SK-N-SH (cell line): ENCODE measurements around the gene HBA2. TPM values are rescaled to one million over a fixed set of nuclear protein-coding genes. Genes with fewer than 3 reads are reported as not detected.

ENCODE experiments used
- CTCF ChIA-PET: fragments of 300-600, 350-600 bp; formaldehyde crosslinking; extraction: SDS; loops from one replicate; lab custom pipeline; 2021; lab: Yijun Ruan, JAX
- POLR2A ChIA-PET: fragments of 350-600 bp; sonication (Branson Sonifier 250); formaldehyde crosslinking; extraction: SDS; loops from one replicate; lab custom pipeline; 2020; ENCODE audit warnings: antibody characterized with exemption, inconsistent platforms; lab: Yijun Ruan, JAX
- DNase-seq: peaks from one replicate; pipeline ENCODE4 v3.0.0; 2012
- H2AFZ ChIP-seq: fragments of 200-600 bp; sonication (generic); 2 replicates; pipeline ENCODE4 v1.8.1; 2016; ENCODE audit warnings: antibody characterized with exemption, mild to moderate bottlenecking, low read depth
- H3F3A ChIP-seq: fragments of 200-600 bp; sonication (generic); replicated peaks from 2 replicates; pipeline ENCODE3; 2016; ENCODE audit warnings: antibody characterized with exemption, mild to moderate bottlenecking; ENCODE audit not compliant: insufficient read depth
- H3K27ac ChIP-seq, 2 experiments: fragments of 200-500 bp in 1 of 2; fragments of 200-600 bp in 1 of 2; sonication (Bioruptor generic) in 1 of 2; sonication (generic), shearing (Covaris generic) in 1 of 2; 2 replicates each; pipeline versions ENCODE4 v1.5.1 to v1.6.1; 2014 to 2016; ENCODE audit warnings: low read depth in 2 of 2, inconsistent platforms in 1 of 2, low read length in 1 of 2, mild to moderate bottlenecking in 1 of 2, mixed read lengths in 1 of 2
- H3K27me3 ChIP-seq: fragments of 200-600 bp; sonication (generic), shearing (Covaris generic); 2 replicates; pipeline ENCODE4 v1.6.1; 2016; ENCODE audit warnings: mixed run types; ENCODE audit not compliant: insufficient read depth
- H3K36me3 ChIP-seq, 2 experiments: fragments of 200-500 bp in 1 of 2; fragments of 200-600 bp in 1 of 2; sonication (Bioruptor generic) in 1 of 2; sonication (generic) in 1 of 2; replicated peaks in 1 of 2; 2 replicates each; pipeline versions ENCODE3 to v1.5.1; 2014 to 2016; ENCODE audit warnings: low read length in 1 of 2, mild to moderate bottlenecking in 1 of 2; ENCODE audit not compliant: insufficient read depth in 2 of 2, control insufficient read depth in 1 of 2
- H3K4me1 ChIP-seq, 2 experiments: fragments of 200-500 bp in 1 of 2; fragments of 200-600 bp in 1 of 2; sonication (Bioruptor generic) in 1 of 2; sonication (generic), shearing (Covaris generic) in 1 of 2; 2 replicates each; pipeline versions ENCODE4 v1.5.1 to v1.6.1; 2014 to 2016; ENCODE audit warnings: low read depth in 1 of 2, low read length in 1 of 2, mixed run types in 1 of 2; ENCODE audit not compliant: insufficient read depth in 2 of 2, control insufficient read depth in 1 of 2
- H3K4me2 ChIP-seq: fragments of 200-600 bp; sonication (generic), shearing (Covaris generic); 2 replicates; pipeline ENCODE4 v1.6.1; 2017; ENCODE audit warnings: mixed run types
- H3K4me3 ChIP-seq, 2 experiments: fragments of 200-500 bp in 1 of 2; fragments of 200-600 bp in 1 of 2; sonication (Bioruptor generic) in 1 of 2; sonication (generic), shearing (Covaris generic) in 1 of 2; 2 replicates each; pipeline versions ENCODE4 v1.5.1 to v1.8.1; 2014 to 2016; ENCODE audit warnings: low read depth in 2 of 2, inconsistent platforms in 1 of 2, low read length in 1 of 2, mild to moderate bottlenecking in 1 of 2, mixed read lengths in 1 of 2, moderate library complexity in 1 of 2
- H3K79me2 ChIP-seq: fragments of 200-600 bp; sonication (generic); 2 replicates; pipeline ENCODE4 v1.8.1; 2017; ENCODE audit warnings: mild to moderate bottlenecking; ENCODE audit not compliant: insufficient read depth
- H3K9ac ChIP-seq: fragments of 200-600 bp; sonication (generic); 2 replicates; pipeline ENCODE4 v1.6.1; 2017; ENCODE audit warnings: mixed run types
- H3K9me2 ChIP-seq: fragments of 200-600 bp; sonication (generic); 2 replicates; pipeline ENCODE4 v1.6.1; 2017; ENCODE audit warnings: mixed run types
- H3K9me3 ChIP-seq: fragments of 200-600 bp; sonication (generic); 2 replicates; pipeline ENCODE4 v1.6.1; 2017; ENCODE audit warnings: mixed run types, mild to moderate bottlenecking, moderate library complexity
- H4K20me1 ChIP-seq: fragments of 200-600 bp; sonication (generic); 2 replicates; pipeline ENCODE4 v1.6.1; 2017; ENCODE audit warnings: mild to moderate bottlenecking, mixed run types; ENCODE audit not compliant: insufficient read depth
- CHD2 ChIP-seq: fragments of 150-350 bp; IDR thresholded peaks from 2 replicates; pipeline ENCODE4 v1.6.1; 2018; ENCODE audit warnings: low read length; ENCODE audit not compliant: partially characterized antibody
- CTCF ChIP-seq: fragments of 200-600 bp; sonication (generic); IDR thresholded peaks from 2 replicates; pipeline ENCODE4 v1.6.1; 2017; ENCODE audit warnings: antibody characterized with exemption, mild to moderate bottlenecking, moderate library complexity
- ELF1 ChIP-seq: IDR thresholded peaks from 2 replicates; pipeline ENCODE4 v1.4.0; 2012
- EZH2phosphoT487 ChIP-seq: fragments of 200-600 bp; sonication (generic); IDR thresholded peaks from 2 replicates; pipeline ENCODE4 v1.6.1; 2017; ENCODE audit warnings: low read depth, mixed run types, mild to moderate bottlenecking, antibody characterized with exemption, moderate library complexity, borderline replicate concordance
- FOSL2 ChIP-seq: IDR thresholded peaks from 2 replicates; pipeline ENCODE4 v1.4.0; 2012; ENCODE audit warnings: low read depth, mild to moderate bottlenecking, moderate library complexity, borderline replicate concordance
- FOXJ3 ChIP-seq: sonication (generic); formaldehyde crosslinking; IDR thresholded peaks from 2 replicates; pipeline ENCODE4 v1.5.1; 2020; ENCODE audit warnings: mild to moderate bottlenecking, missing genetic modification reagents
- NFIC ChIP-seq: IDR thresholded peaks from 2 replicates; pipeline ENCODE4 v1.4.0; 2012; ENCODE audit warnings: borderline replicate concordance
- POLR2AphosphoS5 ChIP-seq: IDR thresholded peaks from 2 replicates; pipeline ENCODE4 v1.6.1; 2012; ENCODE audit warnings: low read depth, low read length
- RCOR1 ChIP-seq: fragments of 150-350 bp; IDR thresholded peaks from 2 replicates; pipeline ENCODE4 v1.6.1; 2017; ENCODE audit warnings: antibody characterized with exemption, low read length
- RFX5 ChIP-seq: IDR thresholded peaks from 2 replicates; pipeline ENCODE4 v1.6.1; 2012; ENCODE audit warnings: mild to moderate bottlenecking, improper control_type of control experiment, low read length
- SMC3 ChIP-seq: IDR thresholded peaks from 2 replicates; pipeline ENCODE4 v1.6.1; 2012; ENCODE audit warnings: low read depth, low read length, improper control_type of control experiment
- TAF1 ChIP-seq: IDR thresholded peaks from 2 replicates; pipeline ENCODE4 v1.6.1; 2012; ENCODE audit warnings: low read depth, mild to moderate bottlenecking, low read length, moderate library complexity, borderline replicate concordance
- TCF12 ChIP-seq: IDR thresholded peaks from 2 replicates; pipeline ENCODE4 v1.4.0; 2012
- TEAD4 ChIP-seq: IDR thresholded peaks from 2 replicates; pipeline ENCODE4 v1.4.0; 2012; ENCODE audit warnings: mild to moderate bottlenecking, borderline replicate concordance; ENCODE audit not compliant: insufficient read depth
- ZBTB33 ChIP-seq: IDR thresholded peaks from 2 replicates; pipeline ENCODE4 v1.4.0; 2012; ENCODE audit warnings: low read depth, borderline replicate concordance
- WGBS: methylation state at CpG from one replicate; pipeline ENCODE4 v1.1.6; 2017; ENCODE audit warnings: low lambda C conversion rate; 5-methylcytosine and 5-hydroxymethylcytosine counted together
- polyA plus RNA-seq, 3 experiments: library from polyadenylated mRNA; depleted of rRNA; stranded (reverse); fragments of >200 nt; gene quantifications; 2 replicates each; pipeline ENCODE4 v1.2.3, GENCODE V29; 2012

Gene HBA2
- polyA plus RNA-seq, 1 of the 3 experiments (the other 2 are of a cell fraction) = not detected

- Histone ChIP-seq H3K79me2 (no peaks in the 10 kb centered on the region), H3K4me1 (peaks cover 0 to 13% of the 10 kb centered on the region in 2 experiments; a peak in 1 of 4 replicates), H3K9me2 (no peaks in the 10 kb centered on the region), H3K36me3 (no peaks in the 10 kb centered on the region), H4K20me1 (peaks cover 4% of the 10 kb centered on the region; the same call in 1 of the 2 replicates), H3K27me3 (peaks cover 28% of the 10 kb centered on the region), H3K9me3 (no peaks in the 10 kb centered on the region), H2AFZ (no peak within 1 kb of the TSS), H3K27ac (no peak within 1 kb of the TSS), H3K4me3 (peak within 1 kb of the TSS in 1 of 2 experiments; percentile 32; a peak in 2 of 4 replicates), H3K9ac (no peak within 1 kb of the TSS), H3K4me2 (peak within 1 kb of the TSS; percentile 74), H3F3A (no peaks in the 10 kb centered on the region)
- CTCF ChIA-PET = interaction anchor here (1.0 to 2.8 kb wide), 9 partner anchors 10 to 196 kb away, joined by 3 to 18 read pairs (median 5); partner anchors contain the start of gene HBQ1
- DNase-seq = peak; percentile 59
- TF ChIP-seq ELF1 = no peak
- no peak for TF ChIP-seq RFX5
- no peak for TF ChIP-seq FOSL2
- no peak for TF ChIP-seq POLR2AphosphoS5
- no peak for TF ChIP-seq CTCF
- TF ChIP-seq NFIC = no peak
- TF ChIP-seq TEAD4 = no peak
- TF ChIP-seq TCF12 = no peak
- TF ChIP-seq FOXJ3 (CRISPR knock-in tag) = no peak
- TF ChIP-seq CHD2 = no peak
- no peak for TF ChIP-seq EZH2phosphoT487
- TF ChIP-seq TAF1 = no peak
- no peak for TF ChIP-seq SMC3
- TF ChIP-seq RCOR1 = no peak
- POLR2A ChIA-PET = no interaction called here
- 3% methylated on average over 16 of the region's 75 CpGs for WGBS
These were observed 6.9 kb upstream of the HBA2 start, which contains the start of gene HBM for GRCh38 chr16:165539-166374. Gene HBM, plus strand, starts transcription at chr16:165978. Its CDS starts 20 bp downstream, at chr16:165998.

GRCh38 chr16:166375-167121 is 6.1 kb upstream of the HBA2 start:
- ChIA-PET CTCF (interaction anchor here (1.0 to 2.8 kb wide), 7 partner anchors 10 to 195 kb away, joined by 3 to 18 read pairs (median 5); partner anchors contain the start of gene HBQ1), POLR2A (no interaction called here)
- no peak for DNase-seq
- no peak overlapping the region; a peak in 1 of 4 replicates for H3K4me3 ChIP-seq
- H3K36me3 ChIP-seq = no peaks in the 10 kb centered on the region
- H3K4me2 ChIP-seq = no peak overlapping the region
- 61% methylated on average over 18 of the region's 45 CpGs for WGBS
- no peak overlapping the region for H3K27ac ChIP-seq
- peaks cover 0 to 13% of the 10 kb centered on the region in 2 experiments; a peak in 1 of 4 replicates for H3K4me1 ChIP-seq
- no peak overlapping the region for H3K9ac ChIP-seq
- H3K79me2 ChIP-seq = no peaks in the 10 kb centered on the region
- H3K9me3 ChIP-seq = no peaks in the 10 kb centered on the region
- no peaks in the 10 kb centered on the region for H3K9me2 ChIP-seq
- peaks cover 28% of the 10 kb centered on the region for H3K27me3 ChIP-seq
- TF ChIP-seq ZBTB33 = no peak
- no peaks in the 10 kb centered on the region for H3F3A ChIP-seq
- peaks cover 4% of the 10 kb centered on the region; the same call in 1 of the 2 replicates for H4K20me1 ChIP-seq
- H2AFZ ChIP-seq = no peak overlapping the region
